SK-N-SH (cell line): ENCODE data around the gene ZFHX3. TPM values are rescaled to one million over a fixed set of nuclear protein-coding genes. Genes with fewer than 3 reads are reported as not detected.

Source experiments
- CTCF ChIA-PET: fragments of 300-600, 350-600 bp; formaldehyde crosslinking; extraction: SDS; loops from one replicate; lab custom pipeline; 2021; lab: Yijun Ruan, JAX
- POLR2A ChIA-PET: fragments of 350-600 bp; sonication (Branson Sonifier 250); formaldehyde crosslinking; extraction: SDS; loops from one replicate; lab custom pipeline; 2020; ENCODE audit warnings: antibody characterized with exemption, inconsistent platforms; lab: Yijun Ruan, JAX
- DNase-seq: peaks from one replicate; pipeline ENCODE4 v3.0.0; 2012
- H2AFZ ChIP-seq: fragments of 200-600 bp; sonication (generic); 2 replicates; pipeline ENCODE4 v1.8.1; 2016; ENCODE audit warnings: antibody characterized with exemption, mild to moderate bottlenecking, low read depth
- H3F3A ChIP-seq: fragments of 200-600 bp; sonication (generic); replicated peaks from 2 replicates; pipeline ENCODE3; 2016; ENCODE audit warnings: antibody characterized with exemption, mild to moderate bottlenecking; ENCODE audit not compliant: insufficient read depth
- H3K27ac ChIP-seq, 2 experiments: fragments of 200-500 bp in 1 of 2; fragments of 200-600 bp in 1 of 2; sonication (Bioruptor generic) in 1 of 2; sonication (generic), shearing (Covaris generic) in 1 of 2; 2 replicates each; pipeline versions ENCODE4 v1.5.1 to v1.6.1; 2014 to 2016; ENCODE audit warnings: low read depth in 2 of 2, inconsistent platforms in 1 of 2, low read length in 1 of 2, mild to moderate bottlenecking in 1 of 2, mixed read lengths in 1 of 2
- H3K27me3 ChIP-seq: fragments of 200-600 bp; sonication (generic), shearing (Covaris generic); 2 replicates; pipeline ENCODE4 v1.6.1; 2016; ENCODE audit warnings: mixed run types; ENCODE audit not compliant: insufficient read depth
- H3K36me3 ChIP-seq, 2 experiments: fragments of 200-500 bp in 1 of 2; fragments of 200-600 bp in 1 of 2; sonication (Bioruptor generic) in 1 of 2; sonication (generic) in 1 of 2; replicated peaks in 1 of 2; 2 replicates each; pipeline versions ENCODE3 to v1.5.1; 2014 to 2016; ENCODE audit warnings: low read length in 1 of 2, mild to moderate bottlenecking in 1 of 2; ENCODE audit not compliant: insufficient read depth in 2 of 2, control insufficient read depth in 1 of 2
- H3K4me1 ChIP-seq, 2 experiments: fragments of 200-500 bp in 1 of 2; fragments of 200-600 bp in 1 of 2; sonication (Bioruptor generic) in 1 of 2; sonication (generic), shearing (Covaris generic) in 1 of 2; 2 replicates each; pipeline versions ENCODE4 v1.5.1 to v1.6.1; 2014 to 2016; ENCODE audit warnings: low read depth in 1 of 2, low read length in 1 of 2, mixed run types in 1 of 2; ENCODE audit not compliant: insufficient read depth in 2 of 2, control insufficient read depth in 1 of 2
- H3K4me2 ChIP-seq: fragments of 200-600 bp; sonication (generic), shearing (Covaris generic); 2 replicates; pipeline ENCODE4 v1.6.1; 2017; ENCODE audit warnings: mixed run types
- H3K4me3 ChIP-seq, 2 experiments: fragments of 200-500 bp in 1 of 2; fragments of 200-600 bp in 1 of 2; sonication (Bioruptor generic) in 1 of 2; sonication (generic), shearing (Covaris generic) in 1 of 2; 2 replicates each; pipeline versions ENCODE4 v1.5.1 to v1.8.1; 2014 to 2016; ENCODE audit warnings: low read depth in 2 of 2, inconsistent platforms in 1 of 2, low read length in 1 of 2, mild to moderate bottlenecking in 1 of 2, mixed read lengths in 1 of 2, moderate library complexity in 1 of 2
- H3K79me2 ChIP-seq: fragments of 200-600 bp; sonication (generic); 2 replicates; pipeline ENCODE4 v1.8.1; 2017; ENCODE audit warnings: mild to moderate bottlenecking; ENCODE audit not compliant: insufficient read depth
- H3K9ac ChIP-seq: fragments of 200-600 bp; sonication (generic); 2 replicates; pipeline ENCODE4 v1.6.1; 2017; ENCODE audit warnings: mixed run types
- H3K9me2 ChIP-seq: fragments of 200-600 bp; sonication (generic); 2 replicates; pipeline ENCODE4 v1.6.1; 2017; ENCODE audit warnings: mixed run types
- H3K9me3 ChIP-seq: fragments of 200-600 bp; sonication (generic); 2 replicates; pipeline ENCODE4 v1.6.1; 2017; ENCODE audit warnings: mixed run types, mild to moderate bottlenecking, moderate library complexity
- H4K20me1 ChIP-seq: fragments of 200-600 bp; sonication (generic); 2 replicates; pipeline ENCODE4 v1.6.1; 2017; ENCODE audit warnings: mild to moderate bottlenecking, mixed run types; ENCODE audit not compliant: insufficient read depth
- CHD2 ChIP-seq: fragments of 150-350 bp; IDR thresholded peaks from 2 replicates; pipeline ENCODE4 v1.6.1; 2018; ENCODE audit warnings: low read length; ENCODE audit not compliant: partially characterized antibody
- CTCF ChIP-seq: fragments of 200-600 bp; sonication (generic); IDR thresholded peaks from 2 replicates; pipeline ENCODE4 v1.6.1; 2017; ENCODE audit warnings: antibody characterized with exemption, mild to moderate bottlenecking, moderate library complexity
- FOSL2 ChIP-seq: IDR thresholded peaks from 2 replicates; pipeline ENCODE4 v1.4.0; 2012; ENCODE audit warnings: low read depth, mild to moderate bottlenecking, moderate library complexity, borderline replicate concordance
- FOXJ3 ChIP-seq: sonication (generic); formaldehyde crosslinking; IDR thresholded peaks from 2 replicates; pipeline ENCODE4 v1.5.1; 2020; ENCODE audit warnings: mild to moderate bottlenecking, missing genetic modification reagents
- GABPA ChIP-seq: IDR thresholded peaks from 2 replicates; pipeline ENCODE4 v1.4.0; 2012; ENCODE audit warnings: low read depth, mild to moderate bottlenecking
- GATA2 ChIP-seq: sonication (generic); formaldehyde crosslinking; IDR thresholded peaks from 2 replicates; pipeline ENCODE4 v1.5.0; 2020; ENCODE audit warnings: mild to moderate bottlenecking, missing genetic modification reagents
- IRF3 ChIP-seq: fragments of 150-350 bp; IDR thresholded peaks from 2 replicates; pipeline ENCODE4 v1.6.1; 2016; ENCODE audit warnings: mild to moderate bottlenecking, low read depth, low read length
- JUND ChIP-seq: IDR thresholded peaks from 2 replicates; pipeline ENCODE4 v1.4.0; 2012
- NRF1 ChIP-seq: IDR thresholded peaks from 2 replicates; pipeline ENCODE4 v1.6.1; 2012; ENCODE audit warnings: low read depth, mild to moderate bottlenecking, low read length
- POLR2AphosphoS5 ChIP-seq: IDR thresholded peaks from 2 replicates; pipeline ENCODE4 v1.6.1; 2012; ENCODE audit warnings: low read depth, low read length
- RCOR1 ChIP-seq: fragments of 150-350 bp; IDR thresholded peaks from 2 replicates; pipeline ENCODE4 v1.6.1; 2017; ENCODE audit warnings: antibody characterized with exemption, low read length
- REST ChIP-seq: IDR thresholded peaks from 2 replicates; pipeline ENCODE4 v1.6.1; 2012; ENCODE audit warnings: mild to moderate bottlenecking, low read depth, low read length, moderate library complexity
- TAF1 ChIP-seq: IDR thresholded peaks from 2 replicates; pipeline ENCODE4 v1.6.1; 2012; ENCODE audit warnings: low read depth, mild to moderate bottlenecking, low read length, moderate library complexity, borderline replicate concordance
- USF2 ChIP-seq: fragments of 150-350 bp; IDR thresholded peaks from 2 replicates; pipeline ENCODE4 v1.6.1; 2017; ENCODE audit warnings: antibody characterized with exemption, low read length, low read depth, borderline replicate concordance
- WGBS: methylation state at CpG from one replicate; pipeline ENCODE4 v1.1.6; 2017; ENCODE audit warnings: low lambda C conversion rate; 5-methylcytosine and 5-hydroxymethylcytosine counted together
- polyA plus RNA-seq, 3 experiments: library from polyadenylated mRNA; depleted of rRNA; stranded (reverse); fragments of >200 nt; gene quantifications; 2 replicates each; pipeline ENCODE4 v1.2.3, GENCODE V29; 2012

The ZFHX3 gene
- polyA plus RNA-seq, 1 of the 3 experiments (the other 2 are of a cell fraction): 2.0 TPM

GRCh38 chr16:72808754-72809153 is 239.2 kb downstream of the ZFHX3 start:
- WGBS: 89% methylated on average over 1 of the region's 1 CpG
- H3K9me2 ChIP-seq: no peaks in the 10 kb centered on the region
- no peaks in the 10 kb centered on the region for H3K9me3 ChIP-seq
- DNase-seq: no peak
- no peaks in the 10 kb centered on the region for H3K27me3 ChIP-seq
- peak overlapping the region in 1 of 2 experiments; percentile 96; a peak in 2 of 4 replicates for H3K27ac ChIP-seq
- CTCF ChIA-PET: interaction anchor here (1.6 kb wide), 1 partner anchor 9 kb away, joined by 4 read pairs; no protein-coding TSS in a partner anchor
- no peak overlapping the region for H3K4me2 ChIP-seq
- H3K79me2 ChIP-seq: 0 out of 2 replicates have a peak, but pooled peaks cover under 1% of the 10 kb centered on the region
- H4K20me1 ChIP-seq: no peaks in the 10 kb centered on the region
- H3K36me3 ChIP-seq: peaks cover 28 to 37% of the 10 kb centered on the region in 2 experiments
- TF ChIP-seq NRF1 (no peak), REST (no peak), POLR2AphosphoS5 (no peak), RCOR1 (no peak), CHD2 (no peak)
- TF ChIP-seq, all 33 proteins: peak for 0
- H3K4me1 ChIP-seq: peaks cover 0 to 25% of the 10 kb centered on the region in 2 experiments; a peak in 2 of 4 replicates
- no peak overlapping the region for H3K9ac ChIP-seq
- H3K4me3 ChIP-seq: no peak overlapping the region
- H3F3A ChIP-seq: no peaks in the 10 kb centered on the region
- POLR2A ChIA-PET: no interaction called here
- H2AFZ ChIP-seq: no peak overlapping the region

GRCh38 chr16:72807245-72807644 is 240.7 kb downstream of the ZFHX3 start:
- Histone ChIP-seq H3K27me3 (no peaks in the 10 kb centered on the region), H3K9ac (no peak overlapping the region), H3K79me2 (0 out of 2 replicates have a peak, but pooled peaks cover 5% of the 10 kb centered on the region), H4K20me1 (no peaks in the 10 kb centered on the region), H3K36me3 (peaks cover 31 to 39% of the 10 kb centered on the region in 2 experiments), H3F3A (no peaks in the 10 kb centered on the region), H3K4me3 (no peak overlapping the region), H2AFZ (no peak overlapping the region), H3K9me2 (no peaks in the 10 kb centered on the region), H3K27ac (peak overlapping the region in 1 of 2 experiments; percentile 96; a peak in 2 of 4 replicates), H3K4me1 (peaks cover 0 to 25% of the 10 kb centered on the region in 2 experiments; a peak in 2 of 4 replicates), H3K4me2 (no peak overlapping the region), H3K9me3 (no peaks in the 10 kb centered on the region)
- peak; percentile 56 for DNase-seq
- CTCF ChIA-PET: interaction anchor here (0.7 to 1.6 kb wide), 4 partner anchors 21 to 683 kb away, joined by 3 to 5 read pairs (median 4); no protein-coding TSS in a partner anchor
- WGBS: 73% methylated on average over 3 of the region's 3 CpGs
- POLR2A ChIA-PET: interaction anchor here (1.3 kb wide), 1 partner anchor 143 kb away, joined by 4 read pairs; no protein-coding TSS in a partner anchor
- no peak for TF ChIP-seq JUND
- TF ChIP-seq FOXJ3: no peak
- TF ChIP-seq FOSL2: no peak
- TF ChIP-seq GABPA: no peak
- no peak for TF ChIP-seq USF2
- TF ChIP-seq CHD2: no peak
- TF ChIP-seq NRF1: no peak
- TF ChIP-seq TAF1: no peak
- no peak for TF ChIP-seq CTCF
- no peak for TF ChIP-seq RCOR1
- no peak for TF ChIP-seq IRF3
- TF ChIP-seq REST: no peak
- TF ChIP-seq GATA2: peak; percentile 69
